Stomach smooth muscle (tissue), 2 donors: ENCODE measurements around the gene PEDS1.

Experiments used
- H3K27ac ChIP-seq: one replicate; pipeline ENCODE4 v1.7.0; 2013; ENCODE audit warnings: mild to moderate bottlenecking, low read length, inconsistent platforms
- H3K27me3 ChIP-seq, 2 donors: one replicate each; pipeline ENCODE4 v1.7.0; 2013; ENCODE audit warnings: low read length in 2 of 2; ENCODE audit not compliant: insufficient read depth in 2 of 2, control insufficient read depth in 1 of 2
- H3K36me3 ChIP-seq, 2 donors: one replicate each; pipeline ENCODE4 v1.7.0; 2013; ENCODE audit warnings: low read length in 2 of 2; ENCODE audit not compliant: control insufficient read depth in 2 of 2, insufficient read depth in 2 of 2
- H3K4me1 ChIP-seq: one replicate; pipeline ENCODE4 v1.7.0; 2013; ENCODE audit warnings: low read length; ENCODE audit not compliant: control insufficient read depth, insufficient read depth
- H3K4me3 ChIP-seq, 2 donors: one replicate each; pipeline ENCODE4 v1.7.0; 2013; ENCODE audit warnings: low read length in 2 of 2
- H3K9ac ChIP-seq, 2 donors: one replicate each; pipeline ENCODE4 v1.7.0; 2013; ENCODE audit warnings: low read length in 2 of 2, mild to moderate bottlenecking in 1 of 2
- H3K9me3 ChIP-seq, 2 donors: one replicate each; pipeline ENCODE4 v1.7.0; 2013; ENCODE audit warnings: low read length in 2 of 2; ENCODE audit not compliant: control insufficient read depth in 2 of 2
- donor health status: healthy.
- donor health status: Pancreatic carcinoma.

Gene PEDS1

DNA sequence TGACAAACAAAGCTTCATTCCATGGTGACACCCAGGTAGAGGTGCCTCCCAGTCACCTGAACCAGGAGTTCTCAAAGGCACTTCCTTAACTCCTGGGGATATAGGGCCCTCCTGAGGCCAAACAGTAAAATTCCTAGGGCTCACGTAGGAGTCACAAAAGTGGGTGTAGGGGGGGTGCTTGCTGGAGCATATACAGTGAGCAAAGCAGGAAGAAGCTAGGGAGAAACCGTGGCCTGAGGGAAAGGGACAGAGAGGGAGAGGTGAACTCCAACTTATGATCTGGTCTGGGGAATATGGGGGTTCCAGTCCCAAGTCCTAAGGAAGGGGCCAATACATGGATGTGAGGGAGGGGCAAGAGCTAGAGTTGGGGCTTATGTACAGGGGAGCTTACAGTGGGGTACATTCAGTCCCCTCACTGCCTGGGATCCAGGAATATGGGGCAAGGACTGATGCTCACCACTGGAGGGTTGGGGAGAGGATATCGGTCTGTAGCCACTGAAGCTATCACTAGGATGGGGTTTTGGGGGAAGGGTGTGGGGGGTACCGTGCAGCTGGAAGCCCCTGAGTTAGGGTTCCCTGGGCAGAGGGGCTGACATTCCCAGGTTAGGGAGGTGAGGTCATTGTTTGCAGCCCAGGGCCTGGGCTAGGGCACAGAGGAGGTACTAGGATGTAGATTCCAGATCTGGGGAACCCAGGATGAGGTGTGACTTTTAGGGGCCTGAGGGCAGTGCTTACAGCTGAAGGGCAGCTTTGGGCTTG, 950 bp downstream of the PEDS1 start:
- H3K9me3 ChIP-seq = no peaks in the 10 kb centered on the region
- no peaks in the 10 kb centered on the region for H3K27me3 ChIP-seq
- H3K36me3 ChIP-seq = peaks cover 0 to under 1% of the 10 kb centered on the region in 2 donors
- H3K4me1 ChIP-seq = peaks cover 53% of the 10 kb centered on the region
- peak overlapping the region; percentile 91 to 93 for H3K9ac ChIP-seq
- peak overlapping the region; percentile 90 to 91 for H3K4me3 ChIP-seq
- peak overlapping the region; percentile 69 for H3K27ac ChIP-seq

DNA sequence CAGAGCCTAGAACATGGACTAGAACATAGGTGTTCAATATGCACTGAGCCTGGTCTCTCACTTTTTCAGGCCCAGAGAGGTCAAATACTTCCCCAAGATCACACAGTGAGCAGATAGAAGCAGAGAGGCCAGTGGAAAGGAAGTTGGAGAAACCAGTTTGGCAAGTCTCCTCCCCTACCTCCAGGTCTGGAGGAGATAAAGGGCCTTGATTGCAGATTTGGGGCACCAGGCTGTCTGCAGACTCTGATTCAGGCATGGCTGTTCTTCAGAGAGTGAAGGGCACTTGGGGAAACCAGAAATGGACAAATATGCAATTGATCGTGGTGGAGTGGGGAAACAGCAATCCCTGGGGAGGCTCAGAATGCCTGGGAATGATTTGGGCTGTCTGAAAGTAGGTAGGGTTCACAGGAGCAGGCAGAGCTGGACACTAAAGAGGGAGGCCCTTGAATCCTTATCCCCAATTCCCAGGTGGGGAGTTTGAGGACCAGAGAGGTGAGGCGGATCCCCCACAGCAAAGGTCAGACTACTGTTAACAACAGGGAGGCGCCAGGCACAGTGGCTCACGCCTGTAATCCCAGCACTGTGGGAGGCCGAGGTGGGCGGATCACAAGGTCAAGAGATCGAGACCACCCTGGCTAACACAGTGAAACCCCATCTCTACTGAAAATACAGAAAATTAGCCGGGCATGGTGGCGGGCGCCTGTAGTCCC, 2.3 kb downstream of the PEDS1 start:
- H3K4me3 ChIP-seq = no peak overlapping the region
- H3K9ac ChIP-seq = peak overlapping the region in 1 of 2 donors; percentile 47

GRCh38 chr20:50149481-50150254, 3.9 kb downstream of the PEDS1 start:
- Histone ChIP-seq H3K4me1 (peaks cover 58% of the 10 kb centered on the region), H3K9me3 (no peaks in the 10 kb centered on the region), H3K36me3 (peaks cover 0 to 5% of the 10 kb centered on the region in 2 donors), H3K9ac (no peak overlapping the region), H3K27me3 (no peaks in the 10 kb centered on the region), H3K4me3 (no peak overlapping the region), H3K27ac (no peak overlapping the region)

More for the DNA sequence above, 2.3 kb downstream of the PEDS1 start:
- Histone ChIP-seq H3K4me1 (peaks cover 58% of the 10 kb centered on the region), H3K9me3 (no peaks in the 10 kb centered on the region), H3K36me3 (peaks cover 0 to 5% of the 10 kb centered on the region in 2 donors), H3K27ac (no peak overlapping the region), H3K27me3 (no peaks in the 10 kb centered on the region)

DNA sequence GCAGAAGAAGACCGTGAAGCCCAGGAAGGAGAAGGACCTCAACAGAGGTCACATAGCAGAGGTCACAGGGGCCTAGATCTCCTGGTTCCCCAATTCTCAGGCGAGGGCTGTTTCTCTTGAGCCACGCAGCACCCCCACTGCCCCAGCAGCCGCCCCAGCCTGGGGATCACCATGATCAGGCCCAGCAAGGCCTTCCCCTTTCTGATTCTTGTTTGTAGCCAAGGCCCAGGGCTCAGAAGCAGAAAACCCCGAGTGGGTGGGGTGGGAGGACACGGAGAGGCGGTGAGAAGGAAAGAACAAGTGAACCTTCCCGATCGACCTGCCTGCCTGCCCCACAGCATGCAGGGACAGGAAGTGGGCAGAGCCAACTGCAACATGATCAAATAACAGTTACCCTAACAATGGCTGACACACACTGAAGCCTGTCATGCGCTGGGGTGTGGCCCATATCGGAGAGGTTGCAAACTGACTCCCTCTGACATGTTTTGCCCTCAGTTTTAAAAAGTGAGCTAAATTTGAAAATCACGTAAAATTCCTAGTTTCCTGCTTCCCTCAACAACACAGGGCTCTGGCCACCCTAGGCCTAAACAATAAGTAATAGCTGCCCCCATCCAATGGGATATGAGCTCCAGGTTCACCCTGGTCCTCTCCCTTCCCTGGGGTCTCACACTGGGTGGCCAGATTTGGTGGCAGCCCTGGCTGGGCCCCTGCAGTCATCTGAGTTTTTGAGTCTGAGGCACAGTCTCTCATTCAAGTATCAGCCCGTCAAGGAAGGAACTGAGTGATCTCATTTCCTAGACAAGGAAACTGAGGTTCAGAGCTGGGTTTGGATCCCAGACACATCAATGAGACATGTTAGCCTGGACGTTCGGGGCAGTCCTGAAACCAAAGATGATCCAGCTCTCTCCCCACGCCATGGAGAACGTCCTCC, 6.5 kb downstream of the PEDS1 start:
- Histone ChIP-seq H3K27ac (peak overlapping the region; percentile 24), H3K36me3 (peaks cover 12 to 15% of the 10 kb centered on the region in 2 donors), H3K4me1 (peaks cover 44% of the 10 kb centered on the region), H3K27me3 (no peaks in the 10 kb centered on the region), H3K9ac (peak overlapping the region in 1 of 2 donors; percentile 47), H3K4me3 (no peak overlapping the region), H3K9me3 (no peaks in the 10 kb centered on the region)

DNA sequence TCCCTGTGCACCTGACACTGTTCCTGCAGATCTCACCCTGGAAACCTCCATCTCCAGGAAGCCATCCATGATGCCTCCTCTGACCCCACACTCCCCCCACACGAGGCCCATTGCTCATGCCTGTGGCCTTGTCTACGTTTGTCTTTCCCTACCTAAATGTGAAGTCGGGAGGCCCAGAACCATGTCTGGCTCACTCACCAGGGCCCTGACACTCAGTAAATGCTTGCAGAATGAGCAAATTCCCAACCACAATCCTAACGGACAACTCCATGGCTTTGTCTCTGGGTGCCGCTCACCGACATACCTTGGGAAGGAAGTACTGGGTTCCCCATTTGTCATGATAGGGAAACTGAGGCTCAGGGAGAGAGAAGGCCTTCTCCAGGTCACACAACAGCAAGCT, 7.3 kb downstream of the PEDS1 start:
- peaks cover 40% of the 10 kb centered on the region for H3K4me1 ChIP-seq
- no peaks in the 10 kb centered on the region for H3K9me3 ChIP-seq
- H3K27me3 ChIP-seq = no peaks in the 10 kb centered on the region
- no peak overlapping the region for H3K9ac ChIP-seq
- H3K27ac ChIP-seq = no peak overlapping the region
- H3K4me3 ChIP-seq = no peak overlapping the region
- H3K36me3 ChIP-seq = peaks cover 17 to 19% of the 10 kb centered on the region in 2 donors

DNA sequence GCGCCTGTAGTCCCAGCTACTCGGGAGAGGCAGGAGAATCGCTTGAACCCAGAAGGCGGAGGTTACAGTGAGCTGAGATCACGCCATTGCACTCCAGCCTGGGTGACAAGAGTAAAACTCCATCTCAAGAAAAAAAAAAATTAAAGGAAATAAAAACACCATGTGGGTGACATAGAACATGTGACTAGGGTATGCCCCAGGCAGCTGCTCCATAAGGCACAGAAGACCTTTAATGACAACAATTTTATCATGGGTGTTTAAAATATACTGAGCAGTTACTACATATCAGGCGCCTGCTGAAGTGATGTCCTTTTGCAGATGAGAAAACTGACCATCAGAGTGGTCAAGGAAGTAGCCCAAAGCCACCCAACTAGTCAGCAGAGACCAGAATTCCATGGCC, 8.0 kb downstream of the PEDS1 start:
- Histone ChIP-seq H3K27ac (no peak overlapping the region), H3K27me3 (no peaks in the 10 kb centered on the region), H3K4me1 (peaks cover 36% of the 10 kb centered on the region), H3K9ac (no peak overlapping the region), H3K36me3 (peaks cover 17 to 24% of the 10 kb centered on the region in 2 donors), H3K4me3 (no peak overlapping the region), H3K9me3 (no peaks in the 10 kb centered on the region)

DNA sequence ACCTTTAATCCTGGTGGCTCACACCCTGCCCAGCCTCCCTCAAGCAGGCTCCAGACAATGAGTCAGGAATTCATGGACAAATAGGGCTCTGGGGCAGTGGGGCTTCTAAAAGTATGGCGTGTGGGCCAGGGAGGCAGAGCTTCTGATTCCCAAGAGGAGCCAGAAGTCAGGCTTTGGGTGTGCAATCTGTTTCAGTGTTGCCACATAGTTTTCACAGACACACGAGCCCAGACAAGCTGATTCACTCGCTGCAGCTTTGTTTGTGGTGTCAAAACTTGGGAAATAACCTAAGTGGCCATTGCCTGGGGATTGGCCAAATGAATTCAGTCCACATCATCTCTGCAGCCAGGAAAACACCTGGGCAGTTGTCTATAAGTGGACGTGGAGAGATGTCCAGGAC, 9.2 kb downstream of the PEDS1 start:
- Histone ChIP-seq H3K9ac (peak overlapping the region in 1 of 2 donors; percentile 21), H3K27ac (no peak overlapping the region), H3K4me3 (no peak overlapping the region), H3K4me1 (peaks cover 27% of the 10 kb centered on the region), H3K36me3 (peaks cover 17 to 25% of the 10 kb centered on the region in 2 donors), H3K9me3 (no peaks in the 10 kb centered on the region), H3K27me3 (no peaks in the 10 kb centered on the region)

GRCh38 chr20:50142812-50143211, 10.7 kb downstream of the PEDS1 start:
- H3K4me3 ChIP-seq = no peak overlapping the region
- H3K36me3 ChIP-seq = peaks cover 17 to 25% of the 10 kb centered on the region in 2 donors
- no peaks in the 10 kb centered on the region for H3K9me3 ChIP-seq
- H3K27me3 ChIP-seq = no peaks in the 10 kb centered on the region
- no peak overlapping the region for H3K27ac ChIP-seq
- peaks cover 25% of the 10 kb centered on the region for H3K4me1 ChIP-seq
- H3K9ac ChIP-seq = peak overlapping the region in 1 of 2 donors; percentile 36

- Histone ChIP-seq H3K9ac (no peak overlapping the region), H3K9me3 (no peaks in the 10 kb centered on the region), H3K27ac (no peak overlapping the region), H3K27me3 (no peaks in the 10 kb centered on the region), H3K4me1 (peaks cover 23% of the 10 kb centered on the region), H3K36me3 (peaks cover 12 to 25% of the 10 kb centered on the region in 2 donors), H3K4me3 (no peak overlapping the region)
Observed at GRCh38 chr20:50141811-50142561, 11.5 kb downstream of the PEDS1 start.
